Measurements from ENCODE around the gene RICTOR.

RICTOR gene

GRCh38 chr5:38892363-38892762, 181.8 kb downstream of the RICTOR start:
- ChIA-PET CTCF (interaction anchor here (1.8 kb wide), 1 partner anchor 30 kb away, joined by 4 read pairs; no protein-coding TSS in a partner anchor), POLR2A (no interaction called here)
- no peak for TF ChIP-seq ZBTB48 (tag by site-specific recombination; IDR thresholded peaks at IDR 0.05)
- TF ChIP-seq ZNF610 (tag by site-specific recombination; IDR thresholded peaks at IDR 0.05; ENCODE audit: borderline replicate concordance) = no peak
- TF ChIP-seq REST (tag by site-specific recombination; IDR thresholded peaks at IDR 0.05) = no peak
- TF ChIP-seq OVOL3 (tag by site-specific recombination; IDR thresholded peaks at IDR 0.05) = no peak
- no peak for TF ChIP-seq ZNF24 (tag by site-specific recombination; IDR thresholded peaks at IDR 0.05)
- TF ChIP-seq ZNF624 (tag by site-specific recombination; IDR thresholded peaks at IDR 0.05) = no peak
- no peak for TF ChIP-seq ZNF292 (tag by site-specific recombination; IDR thresholded peaks at IDR 0.05; ENCODE audit: borderline replicate concordance, low read depth)
- TF ChIP-seq ZNF2 (tag by site-specific recombination; IDR thresholded peaks at IDR 0.05) = no peak
- TF ChIP-seq ZNF529 (tag by site-specific recombination; IDR thresholded peaks at IDR 0.05; ENCODE audit: insufficient replicate concordance) = no peak
- TF ChIP-seq ZFP3 (tag by site-specific recombination; IDR thresholded peaks at IDR 0.05; ENCODE audit: low read depth) = no peak
- TF ChIP-seq PRDM1 (tag by site-specific recombination; IDR thresholded peaks at IDR 0.05) = no peak
- TF ChIP-seq KLF10 (tag by site-specific recombination; IDR thresholded peaks at IDR 0.05) = no peak
- no peak for TF ChIP-seq ZNF423 (tag by site-specific recombination; IDR thresholded peaks at IDR 0.05)
- Histone ChIP-seq H3K27ac (ENCODE audit: extremely low read depth, low read depth, low read length) (no peak overlapping the region), H3K4me1 (ENCODE audit: control insufficient read depth, insufficient read depth, low read length) (no peaks in the 10 kb centered on the region), H3K36me3 (ENCODE audit: control insufficient read depth in 2 of 2, insufficient read depth in 1 of 2, low read length in 2 of 2) (peaks cover 0 to 4% of the 10 kb centered on the region in 2 experiments; a peak in 1 of 3 replicates), H3K4me3 (ENCODE audit: low read depth, low read length) (no peak overlapping the region), H3K9me3 (ENCODE audit: control insufficient read depth, insufficient read depth, low read depth, low read length) (no peaks in the 10 kb centered on the region)

GRCh38 chr5:38891563-38891962, 182.6 kb downstream of the RICTOR start:
- Histone ChIP-seq H3K36me3 (ENCODE audit: control insufficient read depth in 2 of 2, insufficient read depth in 1 of 2, low read length in 2 of 2) (peaks cover 0 to 4% of the 10 kb centered on the region in 2 experiments; a peak in 1 of 3 replicates), H3K27ac (ENCODE audit: extremely low read depth, low read depth, low read length) (no peak overlapping the region), H3K4me1 (ENCODE audit: control insufficient read depth, insufficient read depth, low read length) (no peaks in the 10 kb centered on the region), H3K4me3 (ENCODE audit: low read depth, low read length) (no peak overlapping the region), H3K9me3 (ENCODE audit: control insufficient read depth, insufficient read depth, low read depth, low read length) (no peaks in the 10 kb centered on the region)
- CTCF ChIA-PET = interaction anchor here (1.8 kb wide), 1 partner anchor 30 kb away, joined by 4 read pairs; no protein-coding TSS in a partner anchor
- POLR2A ChIA-PET = no interaction called here
- TF ChIP-seq ZNF350 (tag by site-specific recombination; IDR thresholded peaks at IDR 0.05) (no peak), ZBTB7A (tag by site-specific recombination; IDR thresholded peaks at IDR 0.05; ENCODE audit: low read depth) (no peak), ZFP69B (tag by site-specific recombination; IDR thresholded peaks at IDR 0.05) (no peak), ZNF26 (tag by site-specific recombination; IDR thresholded peaks at IDR 0.05) (no peak), YY2 (tag by site-specific recombination; IDR thresholded peaks at IDR 0.05) (no peak), PRDM6 (tag by site-specific recombination; IDR thresholded peaks at IDR 0.05) (no peak), ZNF629 (tag by site-specific recombination; IDR thresholded peaks at IDR 0.05) (no peak), ZNF510 (tag by site-specific recombination; IDR thresholded peaks at IDR 0.05; ENCODE audit: insufficient replicate concordance) (no peak), ZNF24 (tag by site-specific recombination; IDR thresholded peaks at IDR 0.05) (no peak), ZFP3 (tag by site-specific recombination; IDR thresholded peaks at IDR 0.05; ENCODE audit: low read depth) (no peak), WT1 (tag by site-specific recombination; IDR thresholded peaks at IDR 0.05) (no peak), ZNF174 (tag by site-specific recombination; IDR thresholded peaks at IDR 0.05) (no peak), ZNF274 (IDR thresholded peaks at IDR 0.05; ENCODE audit: low read length) (no peak), ZNF274 (tag by site-specific recombination; IDR thresholded peaks at IDR 0.05; ENCODE audit: borderline replicate concordance) (no peak), PRDM1 (tag by site-specific recombination; IDR thresholded peaks at IDR 0.05) (no peak), PRDM10 (tag by site-specific recombination; IDR thresholded peaks at IDR 0.05) (no peak)
